Mesendoderm (in vitro differentiated cells): ENCODE data around the gene WDR44.
A peak's percentile ranks its signal among the peaks of the same experiment; 100 is the strongest.

Experiments used
- DNase-seq: peaks from one replicate; pipeline ENCODE4 v3.0.0; 2013
- H2AK5ac ChIP-seq: 2 replicates; pipeline ENCODE4 v1.6.1; 2013; ENCODE audit warnings: low read length, inconsistent platforms
- H2BK120ac ChIP-seq: 2 replicates; pipeline ENCODE4 v1.6.1; 2013; ENCODE audit warnings: low read depth, mild to moderate bottlenecking, low read length, moderate library complexity, mixed read lengths
- H2BK15ac ChIP-seq: replicated peaks from 2 replicates; pipeline ENCODE4 v1.6.1; 2013; ENCODE audit warnings: low read depth, mild to moderate bottlenecking, moderate library complexity
- H2BK5ac ChIP-seq: 2 replicates; pipeline ENCODE4 v1.6.1; 2013; ENCODE audit warnings: low read length, inconsistent platforms
- H3K18ac ChIP-seq: 2 replicates; pipeline ENCODE4 v1.6.1; 2013; ENCODE audit warnings: mild to moderate bottlenecking, low read length, mixed read lengths
- H3K23ac ChIP-seq: one replicate; pipeline ENCODE4 v1.6.1; 2013; ENCODE audit warnings: low read length
- H3K27ac ChIP-seq: 2 replicates; pipeline ENCODE4 v1.5.1; 2013; ENCODE audit warnings: low read depth, mild to moderate bottlenecking, inconsistent platforms, low read length, moderate library complexity
- H3K27me3 ChIP-seq: 2 replicates; pipeline ENCODE4 v1.6.1; 2013; ENCODE audit warnings: low read length, control low read depth, mild to moderate bottlenecking, inconsistent platforms; ENCODE audit not compliant: insufficient read depth, poor library complexity
- H3K36me3 ChIP-seq: 2 replicates; pipeline ENCODE4 v1.6.1; 2013; ENCODE audit warnings: low read length, inconsistent platforms; ENCODE audit not compliant: control insufficient read depth, insufficient read depth
- H3K4ac ChIP-seq: one replicate; pipeline ENCODE4 v1.6.1; 2013; ENCODE audit warnings: low read depth, mild to moderate bottlenecking, low read length, moderate library complexity
- H3K4me1 ChIP-seq: 2 replicates; pipeline ENCODE4 v1.6.1; 2013; ENCODE audit warnings: low read depth, low read length, inconsistent platforms; ENCODE audit not compliant: control insufficient read depth
- H3K4me2 ChIP-seq: 2 replicates; pipeline ENCODE4 v1.6.1; 2013; ENCODE audit warnings: low read length
- H3K4me3 ChIP-seq: 2 replicates; pipeline ENCODE4 v1.5.1; 2013; ENCODE audit warnings: mild to moderate bottlenecking, low read length
- H3K56ac ChIP-seq: one replicate; pipeline ENCODE4 v1.6.1; 2013; ENCODE audit warnings: low read length
- H3K79me1 ChIP-seq: 2 replicates; pipeline ENCODE4 v1.6.1; 2013; ENCODE audit warnings: low read length, inconsistent platforms
- H3K79me2 ChIP-seq: 2 replicates; pipeline ENCODE4 v1.6.1; 2013; ENCODE audit warnings: mild to moderate bottlenecking, low read length; ENCODE audit not compliant: control insufficient read depth, insufficient read depth
- H3K9ac ChIP-seq: 2 replicates; pipeline ENCODE4 v1.6.1; 2013; ENCODE audit warnings: low read length, inconsistent platforms
- H4K5ac ChIP-seq: one replicate; pipeline ENCODE4 v1.6.1; 2013; ENCODE audit warnings: low read length
- H4K8ac ChIP-seq: one replicate; pipeline ENCODE4 v1.6.1; 2013; ENCODE audit warnings: low read depth, mild to moderate bottlenecking, control low read depth, low read length, moderate library complexity
- WGBS: extraction: QIAGEN DNeasy Blood & Tissue Kit; methylation state at CpG from one replicate; pipeline ENCODE4 v1.1.7; 2013; ENCODE audit warnings: low lambda C conversion rate, missing lambda C conversion rate; ENCODE audit not compliant: insufficient coverage; ENCODE audit errors: extremely low coverage; 5-methylcytosine and 5-hydroxymethylcytosine counted together

WDR44 gene

DNA sequence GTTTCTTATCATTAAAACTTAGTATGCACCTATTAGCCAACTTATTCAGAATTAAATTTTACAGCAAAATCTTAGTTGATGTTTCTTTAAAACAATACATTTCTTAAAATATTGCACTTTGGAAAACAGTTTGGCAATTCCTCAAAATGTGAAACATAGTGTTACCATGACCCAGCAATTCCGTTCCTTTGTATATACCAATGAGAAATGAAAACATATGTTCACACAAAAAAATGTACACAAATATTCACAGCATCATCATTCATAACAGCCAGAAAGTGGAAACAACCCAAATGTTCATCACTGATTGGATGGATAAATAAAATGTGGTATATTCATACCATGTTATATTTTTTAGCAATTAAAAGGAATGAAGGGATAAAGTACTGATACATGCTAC is 50.2 kb downstream of the WDR44 start:
- Histone ChIP-seq H3K9ac (no peak overlapping the region), H3K27ac (no peak overlapping the region), H3K18ac (no peak overlapping the region), H3K79me1 (no peaks in the 10 kb centered on the region), H2BK5ac (no peak overlapping the region), H3K56ac (no peak overlapping the region), H3K36me3 (no peaks in the 10 kb centered on the region), H2BK120ac (no peak overlapping the region), H3K4me3 (no peak overlapping the region), H2BK15ac (no peak overlapping the region), H3K79me2 (no peaks in the 10 kb centered on the region), H2AK5ac (no peak overlapping the region), H3K4ac (no peak overlapping the region), H3K23ac (no peak overlapping the region), H3K4me2 (no peak overlapping the region), H4K8ac (no peak overlapping the region), H3K4me1 (no peaks in the 10 kb centered on the region), H4K5ac (no peak overlapping the region), H3K27me3 (no peaks in the 10 kb centered on the region)
- WGBS: no CpG with 5 or more reads among the region's 1 CpG
- DNase-seq: no peak

DNA sequence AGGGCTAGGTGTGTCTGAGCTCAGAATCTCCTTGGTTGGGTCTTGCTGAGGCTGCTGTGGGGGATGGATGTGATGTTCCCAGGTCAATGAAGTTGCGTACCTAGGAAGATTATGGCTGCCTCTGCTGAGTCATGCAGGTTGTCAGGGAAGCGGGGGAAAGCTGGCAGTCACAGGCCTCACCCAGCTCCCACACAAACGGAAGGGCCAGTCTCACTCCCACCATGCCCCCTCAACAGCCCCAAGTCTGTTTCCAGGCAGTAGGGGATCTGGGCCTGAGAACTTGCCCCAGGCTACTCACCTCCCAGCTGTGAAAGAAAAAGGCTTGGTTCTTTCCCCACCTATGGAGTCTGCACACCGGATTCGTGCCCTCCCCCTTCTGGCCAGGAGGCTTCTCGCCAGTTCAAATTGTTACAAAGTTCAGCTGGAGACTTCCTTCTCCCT is 72.9 kb downstream of the WDR44 start:
- no peak overlapping the region for H3K23ac ChIP-seq
- peak; percentile 57 for DNase-seq
- H3K4ac ChIP-seq: no peak overlapping the region
- no peak overlapping the region for H4K8ac ChIP-seq
- no peak overlapping the region for H2BK15ac ChIP-seq
- H3K27me3 ChIP-seq: no peaks in the 10 kb centered on the region
- no peak overlapping the region for H2BK5ac ChIP-seq
- no peak overlapping the region for H2BK120ac ChIP-seq
- no CpG with 5 or more reads among the region's 6 CpGs for WGBS
- H4K5ac ChIP-seq: no peak overlapping the region
- H3K36me3 ChIP-seq: no peaks in the 10 kb centered on the region
- no peak overlapping the region for H2AK5ac ChIP-seq
- peak overlapping the region; percentile 73 for H3K27ac ChIP-seq
- H3K79me1 ChIP-seq: no peaks in the 10 kb centered on the region
- H3K18ac ChIP-seq: peak overlapping the region; percentile 28
- H3K79me2 ChIP-seq: no peaks in the 10 kb centered on the region
- H3K9ac ChIP-seq: no peak overlapping the region
- no peaks in the 10 kb centered on the region for H3K4me1 ChIP-seq
- no peak overlapping the region for H3K4me3 ChIP-seq
- peak overlapping the region; percentile 70 for H3K56ac ChIP-seq
- no peak overlapping the region for H3K4me2 ChIP-seq

GRCh38 chrX:118420462-118420861 is 74.6 kb downstream of the WDR44 start:
- no CpG with 5 or more reads among the region's 5 CpGs for WGBS
- H3K18ac ChIP-seq: no peak overlapping the region

GRCh38 chrX:118423558-118423957 is 77.7 kb downstream of the WDR44 start:
- H4K8ac ChIP-seq: no peak overlapping the region
- no peaks in the 10 kb centered on the region for H3K27me3 ChIP-seq
- no peak overlapping the region for H3K4ac ChIP-seq
- H2AK5ac ChIP-seq: no peak overlapping the region
- H2BK5ac ChIP-seq: no peak overlapping the region
- H3K4me3 ChIP-seq: no peak overlapping the region
- H3K4me2 ChIP-seq: no peak overlapping the region
- H3K9ac ChIP-seq: no peak overlapping the region
- H2BK120ac ChIP-seq: no peak overlapping the region
- no peak overlapping the region for H3K23ac ChIP-seq
- WGBS: no CpG with 5 or more reads among the region's 4 CpGs
- H3K4me1 ChIP-seq: no peaks in the 10 kb centered on the region
- no peak overlapping the region for H3K18ac ChIP-seq
- no peak overlapping the region for H3K27ac ChIP-seq
- H3K56ac ChIP-seq: no peak overlapping the region
- no peaks in the 10 kb centered on the region for H3K79me1 ChIP-seq
- H3K36me3 ChIP-seq: no peaks in the 10 kb centered on the region
- H3K79me2 ChIP-seq: no peaks in the 10 kb centered on the region
- H4K5ac ChIP-seq: no peak overlapping the region
- H2BK15ac ChIP-seq: no peak overlapping the region
- DNase-seq: no peak

More at GRCh38 chrX:118420462-118420861, 74.6 kb downstream of the WDR44 start:
- Histone ChIP-seq H2BK5ac (no peak overlapping the region), H3K27me3 (no peaks in the 10 kb centered on the region), H3K4me3 (no peak overlapping the region), H3K4ac (no peak overlapping the region), H3K4me1 (no peaks in the 10 kb centered on the region), H3K9ac (no peak overlapping the region), H3K36me3 (no peaks in the 10 kb centered on the region), H2BK15ac (no peak overlapping the region), H3K27ac (no peak overlapping the region), H2AK5ac (no peak overlapping the region), H3K79me2 (no peaks in the 10 kb centered on the region), H2BK120ac (no peak overlapping the region), H4K5ac (no peak overlapping the region), H3K4me2 (no peak overlapping the region), H3K79me1 (no peaks in the 10 kb centered on the region), H4K8ac (no peak overlapping the region), H3K56ac (no peak overlapping the region), H3K23ac (no peak overlapping the region)
- no peak for DNase-seq

DNA sequence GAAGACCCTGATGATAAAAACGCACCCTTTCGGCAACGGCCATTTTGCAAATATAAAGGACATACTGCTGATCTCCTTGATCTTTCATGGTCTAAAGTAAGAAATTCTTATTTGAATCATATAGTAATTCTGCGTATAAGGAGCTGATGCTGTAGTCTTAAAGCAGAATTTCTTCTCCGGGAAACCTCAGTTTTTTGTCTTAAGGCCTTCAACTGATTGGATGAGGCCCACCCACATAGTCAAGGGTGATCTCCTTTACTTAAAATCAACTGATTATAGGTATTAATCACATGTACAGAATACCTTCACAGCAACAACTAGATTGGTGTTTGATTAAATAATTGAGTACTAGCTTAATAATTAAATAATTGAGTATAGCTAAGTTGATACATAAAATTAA is 86.9 kb downstream of the WDR44 start:
- Histone ChIP-seq H3K79me1 (no peaks in the 10 kb centered on the region), H3K18ac (no peak overlapping the region), H4K8ac (no peak overlapping the region), H3K79me2 (no peaks in the 10 kb centered on the region), H3K23ac (no peak overlapping the region), H2AK5ac (no peak overlapping the region), H3K4me3 (no peak overlapping the region), H3K4me2 (no peak overlapping the region), H3K4ac (no peak overlapping the region), H3K27ac (no peak overlapping the region), H2BK15ac (no peak overlapping the region), H3K56ac (no peak overlapping the region), H3K27me3 (no peaks in the 10 kb centered on the region), H3K36me3 (no peaks in the 10 kb centered on the region), H3K4me1 (no peaks in the 10 kb centered on the region), H4K5ac (no peak overlapping the region), H2BK120ac (no peak overlapping the region), H2BK5ac (no peak overlapping the region), H3K9ac (no peak overlapping the region)
- DNase-seq: no peak
- no CpG with 5 or more reads among the region's 5 CpGs for WGBS

DNA sequence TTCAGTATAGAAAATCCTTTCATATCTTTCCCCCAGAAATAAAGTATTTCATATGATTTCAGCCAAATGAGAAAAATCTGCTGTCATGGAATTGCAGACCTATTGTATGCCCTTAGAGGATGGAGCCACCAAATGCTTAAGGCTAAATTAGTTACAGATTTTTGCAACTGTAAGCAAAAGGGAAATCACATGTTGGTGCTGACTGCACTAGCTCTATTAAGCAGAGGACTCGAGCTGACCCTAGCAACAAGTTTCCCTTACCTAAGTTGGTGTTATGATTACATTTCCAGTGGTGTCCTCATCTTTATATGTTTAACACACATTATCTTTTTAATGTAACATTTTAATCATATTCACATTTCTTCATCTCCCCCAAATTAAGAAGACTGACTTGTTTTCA is 91.4 kb downstream of the WDR44 start:
- no peaks in the 10 kb centered on the region for H3K36me3 ChIP-seq
- H4K8ac ChIP-seq: no peak overlapping the region
- no peaks in the 10 kb centered on the region for H3K79me2 ChIP-seq
- no peak overlapping the region for H3K56ac ChIP-seq
- no peak for DNase-seq
- no peak overlapping the region for H3K9ac ChIP-seq
- H3K27me3 ChIP-seq: no peaks in the 10 kb centered on the region
- H3K4me1 ChIP-seq: no peaks in the 10 kb centered on the region
- no peak overlapping the region for H2BK5ac ChIP-seq
- H3K18ac ChIP-seq: no peak overlapping the region
- no peaks in the 10 kb centered on the region for H3K79me1 ChIP-seq
- no peak overlapping the region for H3K27ac ChIP-seq
- WGBS: no CpG with 5 or more reads among the region's 1 CpG
- H2BK15ac ChIP-seq: no peak overlapping the region
- no peak overlapping the region for H4K5ac ChIP-seq
- H3K4ac ChIP-seq: no peak overlapping the region
- H2BK120ac ChIP-seq: no peak overlapping the region
- no peak overlapping the region for H2AK5ac ChIP-seq
- no peak overlapping the region for H3K4me3 ChIP-seq
- H3K23ac ChIP-seq: no peak overlapping the region
- no peak overlapping the region for H3K4me2 ChIP-seq
